HTERT RPE-1 (cell line): ENCODE results near the gene EDIL3.
"Not testable (repeated sequence)": the region's sequence is repeated elsewhere in the genome, so short reads cannot be mapped to it uniquely, and the experiment has no call there.

ENCODE experiments used
- in situ Hi-C: fragments of 300-500 bp; cut with MboI; formaldehyde crosslinking; loops from 4 replicates; pipeline ENCODE4 v1.14.3; 2020; ENCODE audit warnings: low sequenced_read_pairs

EDIL3 gene

GRCh38 chr5:84379749-84380148 lies 4.9 kb downstream of the EDIL3 start:
- in situ Hi-C loops, result no loop called here

GRCh38 chr5:84378961-84379360 lies 5.7 kb downstream of the EDIL3 start:
- in situ Hi-C loops, result no loop called here

GRCh38 chr5:84378420-84378819 lies 6.3 kb downstream of the EDIL3 start:
- in situ Hi-C loops, result no loop called here

- in situ Hi-C loops, result no loop called here
Measured at GRCh38 chr5:84376346-84376745, 8.3 kb downstream of the EDIL3 start.

- in situ Hi-C loops, result no loop called here
Measured at GRCh38 chr5:84374568-84374967, 10.1 kb downstream of the EDIL3 start.

- in situ Hi-C loops, result no loop called here
Measured at GRCh38 chr5:84373506-84373905, 11.2 kb downstream of the EDIL3 start.

- in situ Hi-C loops, result no loop called here
Measured at GRCh38 chr5:84372066-84372695, 12.5 kb downstream of the EDIL3 start.

- in situ Hi-C loops, result no loop called here
Measured at GRCh38 chr5:84370176-84370575, 14.5 kb downstream of the EDIL3 start.

GRCh38 chr5:84364043-84364442 lies 20.6 kb downstream of the EDIL3 start:
- in situ Hi-C loops, result no loop called here

- in situ Hi-C loops, result no loop called here
Measured at GRCh38 chr5:84362061-84362720, 22.5 kb downstream of the EDIL3 start.

GRCh38 chr5:84361572-84361971 lies 23.1 kb downstream of the EDIL3 start:
- in situ Hi-C loops, result no loop called here

GRCh38 chr5:84360056-84360455 lies 24.6 kb downstream of the EDIL3 start:
- in situ Hi-C loops, result no loop called here

GRCh38 chr5:84354101-84354500 lies 30.6 kb downstream of the EDIL3 start:
- in situ Hi-C loops, result no loop called here

GRCh38 chr5:84344788-84345187 lies 39.9 kb downstream of the EDIL3 start:
- in situ Hi-C loops, result no loop called here

GRCh38 chr5:84343171-84343570 lies 41.5 kb downstream of the EDIL3 start:
- in situ Hi-C loops, result no loop called here

GRCh38 chr5:84332106-84332505 lies 52.6 kb downstream of the EDIL3 start:
- in situ Hi-C loops, result no loop called here

GRCh38 chr5:84327591-84327990 lies 57.1 kb downstream of the EDIL3 start:
- in situ Hi-C loops, result no loop called here

GRCh38 chr5:84322646-84323045 lies 62.0 kb downstream of the EDIL3 start:
- in situ Hi-C loops, result no loop called here

GRCh38 chr5:84317826-84318225 lies 66.9 kb downstream of the EDIL3 start:
- in situ Hi-C loops, result not testable (repeated sequence)

- in situ Hi-C loops, result not testable (repeated sequence)
Measured at GRCh38 chr5:84312280-84312679, 72.4 kb downstream of the EDIL3 start.

- in situ Hi-C loops, result not testable (repeated sequence)
Measured at GRCh38 chr5:84309850-84310249, 74.8 kb downstream of the EDIL3 start.

GRCh38 chr5:84306601-84307000 lies 78.1 kb downstream of the EDIL3 start:
- in situ Hi-C loops, result no loop called here

GRCh38 chr5:84304599-84304998 lies 80.1 kb downstream of the EDIL3 start:
- in situ Hi-C loops, result no loop called here
